Stimulated activated CD8-positive, alpha-beta memory T cell treated with anti-CD3 and anti-CD28 coated beads, Interleukin-4, amount 100 ng/mL, for 4 hours (primary cell): ENCODE results near the gene CLCNKA.
A peak's percentile ranks its signal among the peaks of the same experiment; 100 is the strongest.
"Not testable (repeated sequence)": the region's sequence is repeated elsewhere in the genome, so short reads cannot be mapped to it uniquely, and the experiment has no call there.

Experiments
- DNase-seq, 2 donors: peaks; one replicate each; pipeline ENCODE4 v3.0.0-alpha.2; 2020; ENCODE audit warnings: low read depth in 2 of 2, low spot score in 1 of 2

Gene CLCNKA

DNA sequence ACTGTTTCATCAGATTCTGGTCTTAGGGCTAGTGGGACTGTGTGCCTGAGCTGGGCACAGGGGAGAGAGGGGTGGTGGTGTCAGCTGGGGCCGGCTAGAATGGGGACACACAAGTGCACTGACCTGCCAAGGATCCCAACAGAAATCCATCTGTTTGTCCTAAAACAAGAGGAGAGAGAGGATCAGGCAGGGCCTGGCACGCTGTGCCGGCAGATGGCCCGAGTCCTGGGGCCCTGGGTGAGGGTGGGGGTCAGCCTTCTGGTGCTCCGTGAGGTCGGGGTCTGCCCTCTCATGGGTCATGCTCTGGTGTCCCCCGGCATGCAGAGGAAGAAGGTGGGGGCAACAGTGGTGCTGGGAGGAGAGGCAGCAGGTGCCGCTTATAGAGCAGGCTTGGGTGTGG, 18.0 kb downstream of the CLCNKA start:
- not testable (repeated sequence) for DNase-seq

DNA sequence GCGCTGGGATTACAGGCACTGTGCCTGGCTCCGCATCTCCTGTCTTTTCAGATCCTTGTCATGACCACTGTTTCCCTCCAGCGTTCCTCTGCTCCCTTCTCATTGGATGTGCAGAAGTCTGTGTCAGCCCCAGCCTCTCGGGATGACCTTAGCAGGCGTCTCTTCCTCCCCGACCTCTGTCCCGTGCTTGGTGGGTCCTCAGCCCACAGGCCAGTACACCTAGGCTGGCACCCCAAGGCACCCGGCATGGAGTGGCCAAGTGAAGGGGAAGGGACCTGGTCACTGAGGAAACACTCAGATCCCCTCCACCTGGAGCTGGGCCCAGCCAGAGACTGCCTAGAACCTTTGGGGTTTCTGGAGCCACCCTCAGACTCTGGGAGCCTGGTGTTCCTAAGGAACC, 19.4 kb downstream of the CLCNKA start:
- no peak for DNase-seq

DNA sequence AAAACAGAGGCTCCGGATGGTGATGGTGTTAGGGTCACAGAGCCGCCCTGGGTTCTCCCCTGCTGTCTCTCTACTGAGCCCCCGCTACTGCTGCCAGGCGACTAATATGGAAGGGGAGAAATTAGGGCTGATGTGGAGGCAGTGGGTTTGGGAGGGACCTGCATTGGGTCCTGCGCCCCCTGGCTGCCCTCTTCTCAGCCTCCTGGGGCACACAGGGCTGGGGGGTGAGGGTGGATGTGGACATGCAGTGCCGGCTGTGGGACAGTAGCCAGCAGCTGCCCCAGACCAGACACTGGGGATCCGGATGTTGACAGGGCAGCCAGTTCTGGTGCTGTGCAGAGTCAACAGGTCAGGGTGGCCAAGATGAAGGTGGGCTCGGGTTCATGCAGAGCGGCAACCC, 20.3 kb downstream of the CLCNKA start:
- no peak for DNase-seq

DNA sequence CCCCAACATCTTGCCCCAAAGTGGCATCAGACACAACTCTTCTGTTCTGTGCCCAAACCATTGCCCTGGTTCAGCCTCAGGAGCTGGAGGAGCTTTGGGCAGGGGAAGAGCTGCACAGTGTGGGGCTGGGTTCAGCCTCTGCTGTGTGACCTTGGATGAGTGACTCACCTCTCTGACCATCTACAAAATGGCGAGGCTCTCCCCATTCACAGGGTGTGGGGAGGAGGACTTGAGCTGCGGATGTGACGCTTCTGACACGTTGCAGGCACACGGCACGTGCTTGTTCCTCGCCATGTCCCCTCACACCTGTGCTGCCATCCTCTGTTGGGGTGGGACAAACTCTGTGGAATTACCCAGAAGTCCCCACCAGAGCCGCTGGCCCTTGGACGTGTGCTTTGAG, 20.8 kb downstream of the CLCNKA start:
- not testable (repeated sequence) for DNase-seq

DNA sequence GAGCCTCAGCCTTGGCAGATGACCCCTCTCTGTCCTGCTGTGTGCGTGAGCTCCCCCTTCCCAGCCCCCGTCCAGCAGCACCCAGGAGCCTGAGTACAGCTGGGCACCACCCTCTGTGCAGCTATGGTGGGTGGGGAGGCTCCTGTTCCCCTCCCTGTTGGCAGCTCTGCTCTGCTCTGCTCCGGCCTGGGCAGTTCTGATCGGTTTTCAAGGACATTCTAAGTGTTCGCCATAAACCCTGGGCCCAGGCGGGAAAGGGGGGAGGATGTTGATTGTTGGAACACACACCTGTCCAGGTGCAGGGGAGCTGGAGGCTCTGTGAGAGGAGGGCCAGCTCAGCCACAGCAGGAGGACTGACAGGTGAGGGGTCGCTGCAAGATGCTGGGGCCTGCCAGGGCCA, 21.7 kb downstream of the CLCNKA start, which contains the start of gene CLCNKB:
TSS of gene CLCNKB (plus strand) at position 262 of the 400 bp plus-strand sequence. CDS start 711 bp downstream, outside the sequence.
- no peak for DNase-seq

DNA sequence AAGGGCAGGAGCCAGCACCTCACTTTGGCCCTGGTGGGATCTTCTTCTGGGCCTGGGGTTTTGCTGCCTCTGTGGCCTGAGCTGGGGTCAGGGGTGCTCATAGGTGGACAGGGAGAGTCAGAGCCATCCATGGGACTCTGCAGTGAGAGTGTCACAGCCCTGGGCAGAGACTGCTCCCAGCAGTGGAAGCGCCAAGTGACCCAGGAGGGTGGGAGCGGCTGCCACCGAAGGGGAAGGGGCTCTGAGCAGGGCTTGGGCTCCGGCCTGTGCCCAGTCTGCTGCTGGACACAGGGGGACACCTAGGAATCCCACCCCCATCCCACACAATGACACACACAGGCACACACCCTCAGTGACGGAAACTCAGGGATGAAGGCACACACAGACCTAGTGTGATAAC, 22.1 kb downstream of the CLCNKA start:
- no peak for DNase-seq

DNA sequence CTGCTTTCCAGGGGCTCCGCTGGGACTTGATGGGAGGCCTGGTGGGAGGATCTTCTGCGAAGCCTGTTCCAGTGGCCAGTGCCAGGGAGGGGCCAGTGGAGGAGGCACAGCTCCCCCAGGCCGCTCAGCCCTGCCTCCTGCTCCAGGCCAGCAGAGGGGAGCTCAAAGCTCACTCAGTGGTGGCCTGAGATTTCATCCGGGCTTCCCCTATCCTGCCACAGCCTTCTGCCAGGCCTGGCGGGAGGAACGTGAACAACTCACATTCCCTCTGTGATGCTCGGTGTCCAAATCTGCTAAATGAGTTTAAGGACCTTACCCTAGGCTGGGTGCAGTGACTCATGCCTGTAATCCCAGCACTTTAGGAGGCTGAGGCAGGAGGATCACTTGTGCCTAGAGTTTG, 25.0 kb downstream of the CLCNKA start:
- DNase-seq, result no peak

DNA sequence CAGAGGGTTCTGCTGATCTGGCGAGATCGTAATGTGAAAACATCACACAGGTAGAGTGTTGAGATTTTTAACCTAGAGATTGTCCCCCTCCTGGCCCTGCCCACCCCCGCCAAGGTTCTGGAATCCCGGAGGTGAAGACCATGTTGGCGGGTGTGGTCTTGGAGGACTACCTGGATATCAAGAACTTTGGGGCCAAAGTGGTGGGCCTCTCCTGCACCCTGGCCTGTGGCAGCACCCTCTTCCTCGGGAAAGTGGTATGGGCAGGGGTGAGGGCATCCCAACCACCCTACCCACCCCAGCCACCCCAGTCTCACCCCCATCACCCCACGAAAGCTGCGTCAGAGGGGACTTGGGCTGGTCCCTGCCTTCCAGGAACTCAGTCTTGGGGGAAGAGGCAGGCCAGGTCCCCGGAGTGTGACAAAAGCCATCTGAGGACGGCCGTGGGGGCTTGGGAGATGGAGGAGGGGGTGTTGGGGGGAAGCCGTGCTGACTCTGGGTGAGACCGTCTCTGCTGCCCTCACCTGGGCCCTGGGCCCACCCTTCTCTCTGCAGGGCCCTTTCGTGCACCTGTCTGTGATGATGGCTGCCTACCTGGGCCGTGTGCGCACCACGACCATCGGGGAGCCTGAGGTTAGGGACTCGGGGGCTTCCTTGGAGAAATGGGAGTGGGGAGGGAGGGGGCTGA, 26.1 kb downstream of the CLCNKA start:
- no peak for DNase-seq

DNA sequence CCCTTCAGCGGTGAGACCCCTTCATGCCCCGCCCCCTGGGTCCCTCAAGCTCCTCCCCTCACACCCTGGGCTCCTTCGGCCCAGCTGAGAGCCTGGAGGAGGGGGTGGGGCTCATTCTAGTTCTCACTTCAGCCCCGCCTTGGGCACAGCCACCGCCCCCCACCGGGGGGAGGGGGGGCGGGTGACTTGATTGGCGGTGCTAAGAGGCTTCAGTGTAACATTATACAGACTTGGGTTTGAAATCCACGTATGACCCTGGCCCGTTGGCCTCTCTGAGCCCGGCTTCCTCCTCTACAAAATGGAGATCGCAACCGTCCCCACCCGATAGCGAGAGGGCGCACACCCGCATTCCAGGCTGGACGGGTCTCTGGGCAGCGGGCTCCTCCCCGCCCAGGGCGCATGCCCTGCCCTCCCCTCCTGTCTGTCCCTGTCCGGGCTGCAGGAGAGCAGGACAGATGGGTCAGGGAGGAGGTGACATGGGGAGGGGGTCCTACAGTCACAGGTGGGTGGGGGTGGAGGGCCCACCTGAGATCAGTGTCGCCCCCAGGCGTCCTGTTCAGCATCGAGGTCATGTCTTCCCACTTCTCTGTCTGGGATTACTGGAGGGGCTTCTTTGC, 26.8 kb downstream of the CLCNKA start:
- peak in 1 of 2 donors; percentile 17 for DNase-seq

DNA sequence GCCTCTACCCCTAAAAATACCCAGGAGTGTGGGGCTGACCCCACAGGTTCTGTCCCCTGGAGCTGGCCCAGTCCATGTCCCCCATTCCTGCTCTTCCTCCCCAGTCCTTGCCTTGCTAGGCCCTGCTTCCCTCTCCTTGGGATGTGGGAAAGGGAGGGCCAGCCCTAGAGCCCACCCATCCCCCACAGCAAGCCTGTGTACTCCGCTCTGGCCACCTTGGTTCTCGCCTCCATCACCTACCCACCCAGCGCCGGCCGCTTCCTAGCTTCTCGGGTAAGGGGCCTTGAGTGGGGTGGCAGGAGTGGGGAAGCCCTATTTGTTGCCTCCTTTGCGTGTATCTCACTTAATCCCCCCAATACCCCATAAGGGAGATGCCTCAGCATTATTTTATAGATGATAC, 28.5 kb downstream of the CLCNKA start:
- no peak for DNase-seq

DNA sequence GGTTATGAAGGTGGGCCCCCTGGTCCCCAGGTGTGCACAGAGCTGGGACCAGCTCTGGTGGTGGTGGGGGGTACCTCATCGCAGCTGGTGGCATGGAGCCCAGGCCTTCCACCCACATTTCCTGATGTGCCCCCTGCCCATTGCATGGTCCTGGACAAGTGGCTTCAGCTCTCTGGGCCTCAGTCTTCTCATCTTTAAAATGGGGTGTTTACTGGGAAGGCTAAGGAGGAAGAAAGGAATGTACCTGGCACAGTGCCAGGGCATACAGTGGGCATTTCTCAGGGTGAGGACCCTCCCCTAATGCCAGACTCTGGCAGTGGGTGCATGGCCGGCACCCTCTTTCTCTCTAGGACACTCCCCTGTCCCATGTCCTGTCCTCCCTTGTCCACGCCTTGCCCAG, 29.2 kb downstream of the CLCNKA start:
- DNase-seq, result no peak

DNA sequence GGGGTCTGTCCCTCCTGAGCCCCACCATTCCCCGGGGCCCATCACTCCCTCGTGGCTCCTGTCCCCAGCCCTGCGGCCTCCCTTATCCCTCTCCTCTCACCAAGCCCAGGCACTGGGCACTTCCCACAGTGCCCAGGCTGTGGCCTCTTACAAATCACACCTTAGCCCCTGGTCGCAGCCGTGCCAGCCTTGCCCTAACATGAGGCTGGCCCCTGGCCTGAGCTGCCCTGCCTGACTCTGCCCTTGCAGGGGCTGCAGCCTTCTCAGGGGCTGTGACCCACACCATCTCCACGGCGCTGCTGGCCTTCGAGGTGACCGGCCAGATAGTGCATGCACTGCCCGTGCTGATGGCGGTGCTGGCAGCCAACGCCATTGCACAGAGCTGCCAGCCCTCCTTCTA, 30.1 kb downstream of the CLCNKA start:
- not testable (repeated sequence) for DNase-seq

DNA sequence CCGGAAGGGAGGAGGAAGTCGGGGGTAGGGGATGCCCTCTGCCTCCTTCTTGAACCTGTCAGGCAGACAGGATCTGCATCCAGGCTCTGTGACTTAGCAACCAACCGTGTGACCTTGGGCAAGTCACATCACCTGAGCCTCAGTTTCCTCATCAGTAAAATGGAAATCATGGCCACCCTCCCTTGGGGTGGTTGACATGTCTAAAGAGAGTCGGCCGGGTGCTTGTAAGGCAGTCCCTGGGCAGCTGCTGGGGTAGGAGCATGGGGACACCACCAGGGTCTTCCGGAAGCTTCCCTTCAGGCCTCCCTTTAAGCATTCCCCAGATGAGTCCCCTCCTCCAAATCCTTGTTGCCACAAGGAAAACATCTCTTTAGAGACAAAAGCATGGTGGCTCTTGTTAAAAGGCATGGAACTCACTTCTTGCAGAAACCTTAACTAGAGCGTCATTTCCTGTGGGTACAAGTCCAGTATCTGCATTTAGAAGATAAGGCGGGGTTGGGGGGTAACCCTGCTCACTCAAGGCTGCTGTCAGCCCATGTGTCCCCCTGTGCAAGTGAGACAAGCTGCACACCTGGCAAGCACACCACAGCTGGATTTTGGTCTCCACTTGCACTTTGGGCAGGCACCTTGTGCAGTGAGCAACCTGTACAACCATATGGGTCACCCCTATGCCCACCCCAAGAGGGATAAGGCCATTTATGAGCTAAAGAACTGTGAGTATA, 32.1 kb downstream of the CLCNKA start:
- DNase-seq, result no peak

DNA sequence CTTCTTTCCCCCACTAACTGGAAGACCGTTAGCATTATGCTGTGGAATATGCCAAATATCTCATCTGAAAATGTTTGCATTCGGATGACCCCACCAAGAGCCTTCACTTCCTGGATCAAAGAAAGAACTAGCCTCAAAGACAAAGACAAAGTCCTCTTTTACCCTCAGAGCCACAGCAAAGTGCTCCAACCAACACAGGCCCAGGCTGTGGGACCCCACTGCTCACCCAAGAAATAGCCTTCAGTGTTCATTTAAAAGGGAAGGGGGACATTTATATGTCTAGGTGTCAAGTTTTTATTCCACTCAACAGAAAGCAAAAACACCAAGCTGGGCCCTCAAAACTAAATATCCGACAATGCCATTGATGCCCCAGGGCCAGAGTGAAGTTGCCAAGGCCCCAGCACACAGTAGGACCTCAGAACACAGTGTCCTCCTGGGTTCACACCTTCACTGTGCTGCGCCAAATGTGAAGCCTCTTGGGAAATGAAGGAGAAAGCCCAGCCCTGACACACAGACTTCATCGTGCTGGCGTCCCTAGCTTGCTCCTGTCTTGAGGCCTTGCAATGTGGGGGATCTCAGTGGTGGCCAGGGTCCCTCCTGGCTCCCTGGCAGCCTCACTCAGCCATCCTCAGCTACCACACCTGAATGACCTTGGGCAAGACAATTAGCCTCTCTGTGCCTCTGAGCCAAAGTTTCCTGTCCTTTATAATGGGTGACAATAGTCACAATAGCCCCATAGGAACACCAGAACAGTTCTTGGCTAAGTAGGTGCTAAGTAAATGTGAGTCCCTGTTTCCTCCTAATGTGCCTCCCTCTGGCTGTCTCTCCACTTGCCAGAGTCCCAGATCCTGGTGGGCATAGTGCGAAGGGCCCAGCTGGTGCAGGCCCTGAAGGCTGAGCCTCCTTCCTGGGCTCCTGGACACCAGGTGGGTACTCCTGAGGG, 33.0 kb downstream of the CLCNKA start:
- DNase-seq, result no peak

DNA sequence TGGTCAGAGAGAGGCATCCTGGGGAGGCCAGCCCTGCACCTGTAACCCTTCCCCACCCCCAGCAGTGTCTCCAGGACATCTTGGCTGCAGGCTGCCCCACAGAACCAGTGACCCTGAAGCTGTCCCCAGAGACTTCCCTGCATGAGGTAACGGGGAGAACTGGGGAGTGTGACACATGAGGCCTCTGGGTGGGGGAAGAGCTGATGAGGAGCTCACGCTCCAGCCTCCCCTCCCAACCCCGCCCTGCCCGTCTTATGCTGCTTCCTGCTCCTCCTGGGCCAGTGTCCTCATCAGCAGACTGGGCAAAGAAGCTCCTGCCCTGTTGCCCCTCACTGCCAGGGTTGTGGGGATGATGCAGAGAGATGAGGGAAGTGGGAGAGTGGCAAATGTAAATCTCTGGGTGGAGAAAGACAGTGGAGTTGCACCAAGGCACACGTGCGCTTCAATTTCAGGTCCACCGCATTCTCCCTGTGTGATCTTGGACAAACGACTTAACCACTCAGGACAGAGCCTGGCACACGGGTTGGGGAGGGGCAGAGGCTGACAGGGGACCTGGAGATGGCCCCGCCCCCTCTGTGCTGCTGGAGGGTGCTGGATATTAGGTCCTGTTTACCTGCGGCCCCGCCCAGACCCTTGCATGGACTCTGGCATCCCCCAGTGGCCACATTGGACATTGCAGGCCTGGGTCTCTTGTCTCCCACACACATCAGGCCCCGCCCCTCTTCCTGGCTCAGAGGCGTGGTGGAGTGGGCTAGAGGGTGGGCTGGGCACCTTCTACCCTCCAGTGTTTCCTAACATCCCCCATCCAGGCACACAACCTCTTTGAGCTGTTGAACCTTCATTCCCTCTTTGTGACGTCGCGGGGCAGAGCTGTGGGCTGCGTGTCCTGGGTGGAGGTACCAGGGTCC, 34.0 kb downstream of the CLCNKA start:
- peak; percentile 69 to 81 for DNase-seq

DNA sequence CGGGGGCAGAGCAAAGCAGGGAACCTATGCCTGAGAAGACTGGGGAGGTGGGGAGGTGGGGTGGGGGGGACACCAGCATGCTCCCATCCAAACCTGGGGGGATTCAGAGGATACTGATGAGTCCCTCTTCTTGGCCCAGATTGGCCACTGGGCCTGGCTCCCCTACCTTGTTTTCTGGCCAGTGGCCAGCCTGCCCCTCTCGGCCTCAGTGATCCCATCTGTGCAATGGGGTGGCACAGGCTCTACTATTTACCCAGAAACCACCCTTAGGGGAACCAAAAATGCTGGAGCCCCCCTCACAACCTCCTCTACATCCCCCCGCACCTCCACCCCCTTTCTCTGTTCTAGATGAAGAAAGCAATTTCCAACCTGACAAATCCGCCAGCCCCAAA, 34.7 kb downstream of the CLCNKA start:
- not testable (repeated sequence) for DNase-seq

DNA sequence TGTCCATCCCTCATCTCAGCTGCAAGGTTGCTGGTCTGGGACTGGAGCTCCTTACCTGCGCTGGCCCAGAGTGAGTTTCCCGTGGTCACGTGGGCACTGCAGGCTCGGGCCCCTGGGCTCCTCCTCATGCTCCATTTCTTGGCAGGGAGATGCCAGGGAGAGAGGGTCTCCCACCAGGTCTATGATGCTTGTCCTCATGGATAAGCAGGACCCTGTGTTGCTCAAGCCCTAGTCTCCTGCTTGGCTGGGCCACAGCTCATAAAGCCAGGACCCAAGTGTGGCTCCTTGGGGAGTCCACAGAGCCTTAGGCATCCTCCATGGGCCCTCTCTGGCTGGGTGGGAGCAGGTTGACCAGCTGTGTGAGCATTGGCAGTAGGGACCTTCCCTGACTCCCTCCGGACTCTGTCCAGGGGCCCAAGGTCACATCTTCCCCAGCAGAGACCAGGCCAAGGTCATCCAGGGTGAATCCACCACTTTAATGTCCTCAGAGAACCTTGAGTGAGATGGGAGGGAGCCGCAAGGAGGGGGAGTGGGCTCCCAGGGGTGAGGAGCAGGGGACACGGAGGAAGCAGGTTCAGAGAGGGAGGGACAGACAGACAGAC, 35.6 kb downstream of the CLCNKA start:
- not testable (repeated sequence) for DNase-seq

DNA sequence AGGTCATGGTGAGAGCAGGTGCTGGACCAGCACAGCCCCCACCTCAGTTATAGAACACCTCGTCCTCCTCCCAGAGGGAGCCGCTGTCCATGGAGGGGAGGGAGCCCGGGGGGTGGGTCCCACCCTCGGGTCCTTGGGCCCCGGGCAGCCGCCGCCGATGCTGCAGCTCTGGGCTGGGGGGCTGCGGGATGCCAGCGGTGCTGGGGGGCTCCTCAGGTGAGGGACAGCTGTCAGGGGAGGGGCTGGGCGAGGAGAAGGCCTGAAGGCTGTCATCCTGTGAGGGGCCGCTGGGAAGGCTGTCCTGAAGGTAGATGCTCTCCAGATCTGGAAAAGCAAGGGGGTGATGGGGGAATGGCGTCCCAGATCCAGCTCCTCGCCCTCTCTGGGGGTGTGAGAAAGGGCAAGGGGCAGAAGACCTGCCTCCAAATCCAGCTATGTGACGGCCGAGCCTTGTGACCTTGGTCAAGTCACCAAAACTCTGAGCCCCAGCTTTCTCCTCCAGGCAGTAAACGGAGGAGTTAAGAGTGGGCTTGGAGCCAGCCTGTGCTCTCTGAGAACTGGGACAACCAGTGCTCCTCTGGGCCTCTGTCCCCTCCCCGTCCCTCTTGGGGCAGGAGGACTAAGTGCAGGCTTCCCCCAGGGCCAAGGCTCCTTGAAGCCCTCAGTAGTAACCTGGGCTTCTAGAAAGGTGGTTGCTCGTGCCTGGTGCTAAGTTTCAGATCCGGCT, 36.7 kb downstream of the CLCNKA start:
- not testable (repeated sequence) for DNase-seq

DNA sequence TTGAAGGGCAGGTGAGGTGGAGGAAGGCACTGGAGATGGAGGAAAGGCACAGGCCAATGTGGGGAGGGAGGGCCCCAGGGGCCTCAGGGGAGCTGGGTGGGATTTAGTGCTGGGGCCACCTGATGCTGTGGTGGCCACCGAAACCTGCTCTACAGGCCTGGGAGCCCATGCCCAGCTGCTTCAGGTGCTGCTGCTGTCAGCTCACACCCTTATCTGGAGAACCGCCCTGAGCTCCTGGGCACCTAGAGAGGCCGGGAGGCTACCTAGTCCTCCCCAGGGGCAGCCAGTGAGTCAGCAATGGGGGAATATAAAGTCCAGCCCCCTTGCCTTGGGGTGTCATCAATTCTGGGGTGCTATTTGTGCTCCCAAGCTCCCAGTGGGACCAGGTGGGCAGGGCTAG, 39.4 kb downstream of the CLCNKA start:
- DNase-seq, result no peak
